ENCODE data around the gene SPEG.

GRCh38 chr2:219420687-219421086 lies 14.0 kb upstream of the SPEG start:
- TF ChIP-seq, protein P1, sequence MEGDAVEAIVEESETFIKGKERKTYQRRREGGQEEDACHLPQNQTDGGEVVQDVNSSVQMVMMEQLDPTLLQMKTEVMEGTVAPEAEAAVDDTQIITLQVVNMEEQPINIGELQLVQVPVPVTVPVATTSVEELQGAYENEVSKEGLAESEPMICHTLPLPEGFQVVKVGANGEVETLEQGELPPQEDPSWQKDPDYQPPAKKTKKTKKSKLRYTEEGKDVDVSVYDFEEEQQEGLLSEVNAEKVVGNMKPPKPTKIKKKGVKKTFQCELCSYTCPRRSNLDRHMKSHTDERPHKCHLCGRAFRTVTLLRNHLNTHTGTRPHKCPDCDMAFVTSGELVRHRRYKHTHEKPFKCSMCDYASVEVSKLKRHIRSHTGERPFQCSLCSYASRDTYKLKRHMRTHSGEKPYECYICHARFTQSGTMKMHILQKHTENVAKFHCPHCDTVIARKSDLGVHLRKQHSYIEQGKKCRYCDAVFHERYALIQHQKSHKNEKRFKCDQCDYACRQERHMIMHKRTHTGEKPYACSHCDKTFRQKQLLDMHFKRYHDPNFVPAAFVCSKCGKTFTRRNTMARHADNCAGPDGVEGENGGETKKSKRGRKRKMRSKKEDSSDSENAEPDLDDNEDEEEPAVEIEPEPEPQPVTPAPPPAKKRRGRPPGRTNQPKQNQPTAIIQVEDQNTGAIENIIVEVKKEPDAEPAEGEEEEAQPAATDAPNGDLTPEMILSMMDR (IDR thresholded peaks at IDR 0.05), result no peak
- TF ChIP-seq EP300 (IDR thresholded peaks at IDR 0.05), result no peak
- TF ChIP-seq POLR2A (IDR thresholded peaks at IDR 0.05), result no peak

Data from tibial nerve (tissue), 4 donors.